Measurements from ENCODE around the gene PTGER3. TPM values are rescaled to one million over a fixed set of nuclear protein-coding genes. Genes with fewer than 3 reads are reported as not detected.

PTGER3 gene
- total RNA-seq, 1 experiment from 2014 or later, result 96.0 TPM

- POLR2A ChIA-PET (ENCODE audit: low non-redundant PET), result no interaction called here
- Histone ChIP-seq H3K27me3 (replicated peaks; ENCODE audit: insufficient read depth, low read depth, low read length, poor library complexity) (no peaks in the 10 kb centered on the region), H3K9me3 (ENCODE audit: low read depth, low read length, poor library complexity, severe bottlenecking) (no peaks in the 10 kb centered on the region), H3K36me3 (ENCODE audit: insufficient read depth, low read length, poor library complexity, severe bottlenecking) (no peaks in the 10 kb centered on the region), H3K27ac (ENCODE audit: low read depth, low read length, poor library complexity, severe bottlenecking) (no peak overlapping the region), H3K4me1 (ENCODE audit: insufficient read depth, low read length, poor library complexity, severe bottlenecking) (no peaks in the 10 kb centered on the region), H3K4me3 (ENCODE audit: low read depth, low read length, poor library complexity, severe bottlenecking) (no peak overlapping the region)
- no TSS peak for BruUV-seq (replicated peaks)
- DNase-seq (ENCODE audit: low spot score), result peak; percentile 13
- TF ChIP-seq EZH2 (IDR thresholded peaks at IDR 0.05; ENCODE audit: borderline replicate concordance, low read depth, low read length, poor library complexity, severe bottlenecking), result no peak
- 0 out of 2 replicates have a peak, but pooled peaks have one; percentile 23 for TF ChIP-seq CTCF (conservative IDR thresholded peaks at IDR 0.05; ENCODE audit: low read depth, low read length)
- CTCF ChIA-PET, result no interaction called here
- intact Hi-C loops (cut with micrococcal nuclease; ENCODE audit: unreplicated experiment), result loop anchor here (10.0 kb wide), 1 partner anchor 1618 kb away; no protein-coding TSS in a partner anchor
Measured at GRCh38 chr1:71087060-71087459, 39.4 kb upstream of the PTGER3 start.

- Histone ChIP-seq H3K9me3 (ENCODE audit: low read depth, low read length, poor library complexity, severe bottlenecking) (no peaks in the 10 kb centered on the region), H3K27ac (ENCODE audit: low read depth, low read length, poor library complexity, severe bottlenecking) (no peak overlapping the region), H3K4me3 (ENCODE audit: low read depth, low read length, poor library complexity, severe bottlenecking) (no peak overlapping the region), H3K27me3 (replicated peaks; ENCODE audit: insufficient read depth, low read depth, low read length, poor library complexity) (no peaks in the 10 kb centered on the region), H3K4me1 (ENCODE audit: insufficient read depth, low read length, poor library complexity, severe bottlenecking) (no peaks in the 10 kb centered on the region), H3K36me3 (ENCODE audit: insufficient read depth, low read length, poor library complexity, severe bottlenecking) (no peaks in the 10 kb centered on the region)
- no TSS peak for BruUV-seq (replicated peaks)
- ChIA-PET CTCF (no interaction called here), POLR2A (ENCODE audit: low non-redundant PET) (no interaction called here)
- DNase-seq (ENCODE audit: low spot score), result no peak
- TF ChIP-seq CTCF (conservative IDR thresholded peaks at IDR 0.05; ENCODE audit: low read depth, low read length) (no peak), EZH2 (IDR thresholded peaks at IDR 0.05; ENCODE audit: borderline replicate concordance, low read depth, low read length, poor library complexity, severe bottlenecking) (no peak)
- intact Hi-C loops (cut with micrococcal nuclease; ENCODE audit: unreplicated experiment), result loop anchor here (10.0 kb wide), 1 partner anchor 1618 kb away; no protein-coding TSS in a partner anchor
Measured at GRCh38 chr1:71086331-71086730, 38.7 kb upstream of the PTGER3 start.

DNA sequence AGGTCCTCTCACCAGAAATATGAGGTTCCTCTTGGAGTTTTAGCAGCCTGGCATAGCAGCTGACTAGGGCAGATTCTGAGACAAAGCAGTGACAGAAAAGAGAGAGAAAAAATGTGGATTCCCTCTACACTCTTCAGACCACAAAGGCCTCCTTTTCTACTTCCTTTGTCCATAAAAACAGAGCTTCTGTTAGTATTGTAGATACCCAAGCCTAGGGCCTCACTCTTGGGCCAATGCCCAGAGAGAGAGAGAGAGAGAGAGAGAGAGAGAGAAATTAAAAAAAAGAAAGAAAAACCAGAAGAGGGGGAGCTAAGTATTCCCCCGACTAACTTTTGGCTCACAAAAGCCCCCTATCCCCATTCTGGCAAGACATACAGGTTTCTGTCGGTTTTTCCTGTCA, 35.7 kb upstream of the PTGER3 start:
- Histone ChIP-seq H3K4me3 (ENCODE audit: low read depth, low read length, poor library complexity, severe bottlenecking) (no peak overlapping the region), H3K27me3 (replicated peaks; ENCODE audit: insufficient read depth, low read depth, low read length, poor library complexity) (no peaks in the 10 kb centered on the region), H3K9me3 (ENCODE audit: low read depth, low read length, poor library complexity, severe bottlenecking) (no peaks in the 10 kb centered on the region), H3K4me1 (ENCODE audit: insufficient read depth, low read length, poor library complexity, severe bottlenecking) (peaks cover 11% of the 10 kb centered on the region), H3K36me3 (ENCODE audit: insufficient read depth, low read length, poor library complexity, severe bottlenecking) (peaks cover 4% of the 10 kb centered on the region), H3K27ac (ENCODE audit: low read depth, low read length, poor library complexity, severe bottlenecking) (no peak overlapping the region)
- no peak for DNase-seq (ENCODE audit: low spot score)
- POLR2A ChIA-PET (ENCODE audit: low non-redundant PET), result no interaction called here
- CTCF ChIA-PET, result no interaction called here
- intact Hi-C loops (cut with micrococcal nuclease; ENCODE audit: unreplicated experiment), result loop anchor here (10.0 kb wide), 1 partner anchor 1622 kb away; no protein-coding TSS in a partner anchor
- BruUV-seq (replicated peaks), result no TSS peak
- TF ChIP-seq CTCF (conservative IDR thresholded peaks at IDR 0.05; ENCODE audit: low read depth, low read length), result no peak
- TF ChIP-seq EZH2 (IDR thresholded peaks at IDR 0.05; ENCODE audit: borderline replicate concordance, low read depth, low read length, poor library complexity, severe bottlenecking), result no peak
